Mesendoderm (in vitro differentiated cells): ENCODE data around the gene TMPO.

Source experiments
- DNase-seq: peaks from one replicate; pipeline ENCODE4 v3.0.0; 2013
- H2AK5ac ChIP-seq: 2 replicates; pipeline ENCODE4 v1.6.1; 2013; ENCODE audit warnings: low read length, inconsistent platforms
- H2BK120ac ChIP-seq: 2 replicates; pipeline ENCODE4 v1.6.1; 2013; ENCODE audit warnings: low read depth, mild to moderate bottlenecking, low read length, moderate library complexity, mixed read lengths
- H2BK15ac ChIP-seq: replicated peaks from 2 replicates; pipeline ENCODE4 v1.6.1; 2013; ENCODE audit warnings: low read depth, mild to moderate bottlenecking, moderate library complexity
- H2BK5ac ChIP-seq: 2 replicates; pipeline ENCODE4 v1.6.1; 2013; ENCODE audit warnings: low read length, inconsistent platforms
- H3K18ac ChIP-seq: 2 replicates; pipeline ENCODE4 v1.6.1; 2013; ENCODE audit warnings: mild to moderate bottlenecking, low read length, mixed read lengths
- H3K23ac ChIP-seq: one replicate; pipeline ENCODE4 v1.6.1; 2013; ENCODE audit warnings: low read length
- H3K27ac ChIP-seq: 2 replicates; pipeline ENCODE4 v1.5.1; 2013; ENCODE audit warnings: low read depth, mild to moderate bottlenecking, inconsistent platforms, low read length, moderate library complexity
- H3K27me3 ChIP-seq: 2 replicates; pipeline ENCODE4 v1.6.1; 2013; ENCODE audit warnings: low read length, control low read depth, mild to moderate bottlenecking, inconsistent platforms; ENCODE audit not compliant: insufficient read depth, poor library complexity
- H3K36me3 ChIP-seq: 2 replicates; pipeline ENCODE4 v1.6.1; 2013; ENCODE audit warnings: low read length, inconsistent platforms; ENCODE audit not compliant: control insufficient read depth, insufficient read depth
- H3K4ac ChIP-seq: one replicate; pipeline ENCODE4 v1.6.1; 2013; ENCODE audit warnings: low read depth, mild to moderate bottlenecking, low read length, moderate library complexity
- H3K4me1 ChIP-seq: 2 replicates; pipeline ENCODE4 v1.6.1; 2013; ENCODE audit warnings: low read depth, low read length, inconsistent platforms; ENCODE audit not compliant: control insufficient read depth
- H3K4me2 ChIP-seq: 2 replicates; pipeline ENCODE4 v1.6.1; 2013; ENCODE audit warnings: low read length
- H3K4me3 ChIP-seq: 2 replicates; pipeline ENCODE4 v1.5.1; 2013; ENCODE audit warnings: mild to moderate bottlenecking, low read length
- H3K56ac ChIP-seq: one replicate; pipeline ENCODE4 v1.6.1; 2013; ENCODE audit warnings: low read length
- H3K79me1 ChIP-seq: 2 replicates; pipeline ENCODE4 v1.6.1; 2013; ENCODE audit warnings: low read length, inconsistent platforms
- H3K79me2 ChIP-seq: 2 replicates; pipeline ENCODE4 v1.6.1; 2013; ENCODE audit warnings: mild to moderate bottlenecking, low read length; ENCODE audit not compliant: control insufficient read depth, insufficient read depth
- H3K9ac ChIP-seq: 2 replicates; pipeline ENCODE4 v1.6.1; 2013; ENCODE audit warnings: low read length, inconsistent platforms
- H4K5ac ChIP-seq: one replicate; pipeline ENCODE4 v1.6.1; 2013; ENCODE audit warnings: low read length
- H4K8ac ChIP-seq: one replicate; pipeline ENCODE4 v1.6.1; 2013; ENCODE audit warnings: low read depth, mild to moderate bottlenecking, control low read depth, low read length, moderate library complexity
- WGBS: extraction: QIAGEN DNeasy Blood & Tissue Kit; methylation state at CpG from one replicate; pipeline ENCODE4 v1.1.7; 2013; ENCODE audit warnings: low lambda C conversion rate, missing lambda C conversion rate; ENCODE audit not compliant: insufficient coverage; ENCODE audit errors: extremely low coverage; 5-methylcytosine and 5-hydroxymethylcytosine counted together

The TMPO gene

GRCh38 chr12:98514982-98515286 is 456 bp upstream of the TMPO start:
- no CpG with 5 or more reads among the region's 11 CpGs for WGBS
- H2AK5ac ChIP-seq: no peak overlapping the region
- H3K56ac ChIP-seq: peak overlapping the region; percentile 88

GRCh38 chr12:98516111-98516873 is 902 bp downstream of the TMPO start:
- H3K56ac ChIP-seq: peak overlapping the region; percentile 97
- peak overlapping the region; percentile 66 for H3K4ac ChIP-seq
- H3K4me2 ChIP-seq: peak overlapping the region; percentile 18
- H3K27ac ChIP-seq: peak overlapping the region; percentile 98
- DNase-seq: peak; percentile 93
- peaks cover 58% of the 10 kb centered on the region for H3K79me2 ChIP-seq
- H3K27me3 ChIP-seq: no peaks in the 10 kb centered on the region
- H3K18ac ChIP-seq: peak overlapping the region; percentile 91
- peak overlapping the region; percentile 23 for H2BK5ac ChIP-seq
- H3K23ac ChIP-seq: peak overlapping the region; percentile 95
- peaks cover 7% of the 10 kb centered on the region for H3K4me1 ChIP-seq
- H4K5ac ChIP-seq: no peak overlapping the region
- H3K36me3 ChIP-seq: no peaks in the 10 kb centered on the region
- peak overlapping the region; percentile 90 for H3K4me3 ChIP-seq
- no peak overlapping the region for H2AK5ac ChIP-seq
- no peak overlapping the region for H4K8ac ChIP-seq
- peak overlapping the region; percentile 99 for H3K9ac ChIP-seq
- H2BK15ac ChIP-seq: no peak overlapping the region
- H3K79me1 ChIP-seq: no peaks in the 10 kb centered on the region
- peak overlapping the region; percentile 14 for H2BK120ac ChIP-seq
- no CpG with 5 or more reads among the region's 64 CpGs for WGBS

More at GRCh38 chr12:98514982-98515286, 456 bp upstream of the TMPO start:
- Histone ChIP-seq H3K9ac (peak overlapping the region; percentile 86), H3K79me1 (no peaks in the 10 kb centered on the region), H3K4me2 (peak overlapping the region; percentile 26), H3K18ac (peak overlapping the region; percentile 62), H3K27me3 (no peaks in the 10 kb centered on the region), H3K4ac (peak overlapping the region; percentile 82), H3K4me1 (peaks cover 7% of the 10 kb centered on the region), H3K27ac (peak overlapping the region; percentile 98), H4K5ac (peak overlapping the region; percentile 1), H2BK120ac (no peak overlapping the region), H3K23ac (no peak overlapping the region), H2BK5ac (peak overlapping the region; percentile 51), H4K8ac (no peak overlapping the region), H2BK15ac (no peak overlapping the region), H3K4me3 (peak overlapping the region; percentile 52), H3K36me3 (no peaks in the 10 kb centered on the region), H3K79me2 (peaks cover 47% of the 10 kb centered on the region)
- DNase-seq: no peak

GRCh38 chr12:98519257-98519907 is 4.0 kb downstream of the TMPO start:
- Histone ChIP-seq H3K79me1 (no peaks in the 10 kb centered on the region), H3K4me3 (no peak overlapping the region), H2BK120ac (no peak overlapping the region), H4K5ac (no peak overlapping the region), H3K4me2 (no peak overlapping the region), H3K23ac (no peak overlapping the region), H3K4me1 (no peaks in the 10 kb centered on the region), H4K8ac (no peak overlapping the region), H2BK15ac (no peak overlapping the region), H3K18ac (no peak overlapping the region), H3K56ac (no peak overlapping the region), H3K79me2 (peaks cover 85% of the 10 kb centered on the region), H3K27me3 (no peaks in the 10 kb centered on the region), H3K36me3 (no peaks in the 10 kb centered on the region), H3K4ac (no peak overlapping the region), H2BK5ac (no peak overlapping the region), H3K9ac (no peak overlapping the region), H2AK5ac (no peak overlapping the region), H3K27ac (no peak overlapping the region)
- no CpG with 5 or more reads among the region's 13 CpGs for WGBS
- no peak for DNase-seq

GRCh38 chr12:98530068-98530467 is 14.7 kb downstream of the TMPO start:
- no peak overlapping the region for H3K4ac ChIP-seq
- H3K18ac ChIP-seq: no peak overlapping the region
- no peak overlapping the region for H3K4me2 ChIP-seq
- peaks cover 6% of the 10 kb centered on the region for H3K79me1 ChIP-seq
- peaks cover 9% of the 10 kb centered on the region for H3K36me3 ChIP-seq
- no peaks in the 10 kb centered on the region for H3K27me3 ChIP-seq
- DNase-seq: no peak
- peaks cover 42% of the 10 kb centered on the region for H3K79me2 ChIP-seq
- no CpG with 5 or more reads among the region's 1 CpG for WGBS
- no peak overlapping the region for H2AK5ac ChIP-seq
- H3K27ac ChIP-seq: no peak overlapping the region
- H4K5ac ChIP-seq: no peak overlapping the region
- H3K23ac ChIP-seq: no peak overlapping the region
- H2BK120ac ChIP-seq: no peak overlapping the region
- H2BK15ac ChIP-seq: no peak overlapping the region
- no peak overlapping the region for H3K9ac ChIP-seq
- H2BK5ac ChIP-seq: no peak overlapping the region
- no peak overlapping the region for H3K56ac ChIP-seq
- no peak overlapping the region for H4K8ac ChIP-seq
- H3K4me3 ChIP-seq: no peak overlapping the region
- H3K4me1 ChIP-seq: no peaks in the 10 kb centered on the region

GRCh38 chr12:98532687-98533304 is 17.4 kb downstream of the TMPO start:
- no peak overlapping the region for H4K8ac ChIP-seq
- H3K4me1 ChIP-seq: no peaks in the 10 kb centered on the region
- H3K56ac ChIP-seq: no peak overlapping the region
- H3K27me3 ChIP-seq: no peaks in the 10 kb centered on the region
- no peak overlapping the region for H3K9ac ChIP-seq
- H3K23ac ChIP-seq: no peak overlapping the region
- no CpG with 5 or more reads among the region's 4 CpGs for WGBS
- H4K5ac ChIP-seq: no peak overlapping the region
- H2BK15ac ChIP-seq: no peak overlapping the region
- no peak overlapping the region for H3K4me2 ChIP-seq
- H3K79me2 ChIP-seq: peaks cover 23% of the 10 kb centered on the region
- H3K36me3 ChIP-seq: peaks cover 9% of the 10 kb centered on the region
- H2BK120ac ChIP-seq: no peak overlapping the region
- H3K4ac ChIP-seq: no peak overlapping the region
- H3K18ac ChIP-seq: no peak overlapping the region
- no peak overlapping the region for H2BK5ac ChIP-seq
- H2AK5ac ChIP-seq: no peak overlapping the region
- peaks cover 6% of the 10 kb centered on the region for H3K79me1 ChIP-seq
- no peak overlapping the region for H3K27ac ChIP-seq
- peak; percentile 83 for DNase-seq
- H3K4me3 ChIP-seq: no peak overlapping the region
